Retinal pigment epithelial cell (primary cell): ENCODE measurements around the gene SNX17.

Experiments
- DNase-seq: peaks from one replicate; pipeline ENCODE4 v3.0.0-alpha.2; 2010; ENCODE audit warnings: low read depth
- H3K4me3 ChIP-seq: 2 replicates; pipeline ENCODE4 v1.5.1; 2011; ENCODE audit warnings: mild to moderate bottlenecking, low read length, control low read depth, moderate library complexity
- TF ChIP-seq, protein P1 (sequence below): conservative IDR thresholded peaks from 2 replicates; pipeline ENCODE4 v1.5.1; 2011; ENCODE audit warnings: low read depth, low read length, control low read depth, inconsistent platforms

SNX17 gene

DNA sequence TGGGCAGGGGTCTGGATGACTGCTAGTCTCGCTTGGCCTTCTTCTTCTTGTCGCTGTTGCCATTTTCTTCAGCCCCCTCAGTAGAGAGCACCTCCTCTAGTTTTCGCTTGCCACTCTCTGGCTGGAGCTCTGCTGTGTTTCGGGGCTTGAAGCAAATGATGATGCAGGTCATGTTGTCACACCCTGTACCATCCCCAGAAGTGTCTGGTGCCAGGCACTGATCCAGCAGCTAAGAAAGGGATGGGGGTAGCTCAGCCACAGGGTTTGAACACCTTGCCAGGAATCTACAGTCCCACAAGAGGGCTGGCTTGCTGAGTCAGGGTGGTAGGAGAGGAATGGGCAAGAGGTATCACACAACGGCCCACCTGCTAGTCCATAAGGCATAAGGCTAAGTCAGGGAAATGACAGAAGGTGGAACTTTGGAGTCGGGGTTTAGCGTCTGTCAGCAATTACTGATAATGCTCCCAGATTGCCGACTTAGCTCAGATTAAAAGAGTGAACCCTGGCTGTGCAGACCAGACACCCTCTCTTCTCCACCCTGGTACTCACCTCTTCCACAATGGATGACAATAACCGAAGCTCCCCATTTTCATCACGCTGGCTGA, 11.3 kb downstream of the SNX17 start:
- no peak for DNase-seq
- TF ChIP-seq, protein P1, sequence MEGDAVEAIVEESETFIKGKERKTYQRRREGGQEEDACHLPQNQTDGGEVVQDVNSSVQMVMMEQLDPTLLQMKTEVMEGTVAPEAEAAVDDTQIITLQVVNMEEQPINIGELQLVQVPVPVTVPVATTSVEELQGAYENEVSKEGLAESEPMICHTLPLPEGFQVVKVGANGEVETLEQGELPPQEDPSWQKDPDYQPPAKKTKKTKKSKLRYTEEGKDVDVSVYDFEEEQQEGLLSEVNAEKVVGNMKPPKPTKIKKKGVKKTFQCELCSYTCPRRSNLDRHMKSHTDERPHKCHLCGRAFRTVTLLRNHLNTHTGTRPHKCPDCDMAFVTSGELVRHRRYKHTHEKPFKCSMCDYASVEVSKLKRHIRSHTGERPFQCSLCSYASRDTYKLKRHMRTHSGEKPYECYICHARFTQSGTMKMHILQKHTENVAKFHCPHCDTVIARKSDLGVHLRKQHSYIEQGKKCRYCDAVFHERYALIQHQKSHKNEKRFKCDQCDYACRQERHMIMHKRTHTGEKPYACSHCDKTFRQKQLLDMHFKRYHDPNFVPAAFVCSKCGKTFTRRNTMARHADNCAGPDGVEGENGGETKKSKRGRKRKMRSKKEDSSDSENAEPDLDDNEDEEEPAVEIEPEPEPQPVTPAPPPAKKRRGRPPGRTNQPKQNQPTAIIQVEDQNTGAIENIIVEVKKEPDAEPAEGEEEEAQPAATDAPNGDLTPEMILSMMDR = no peak
- H3K4me3 ChIP-seq = no peak overlapping the region

DNA sequence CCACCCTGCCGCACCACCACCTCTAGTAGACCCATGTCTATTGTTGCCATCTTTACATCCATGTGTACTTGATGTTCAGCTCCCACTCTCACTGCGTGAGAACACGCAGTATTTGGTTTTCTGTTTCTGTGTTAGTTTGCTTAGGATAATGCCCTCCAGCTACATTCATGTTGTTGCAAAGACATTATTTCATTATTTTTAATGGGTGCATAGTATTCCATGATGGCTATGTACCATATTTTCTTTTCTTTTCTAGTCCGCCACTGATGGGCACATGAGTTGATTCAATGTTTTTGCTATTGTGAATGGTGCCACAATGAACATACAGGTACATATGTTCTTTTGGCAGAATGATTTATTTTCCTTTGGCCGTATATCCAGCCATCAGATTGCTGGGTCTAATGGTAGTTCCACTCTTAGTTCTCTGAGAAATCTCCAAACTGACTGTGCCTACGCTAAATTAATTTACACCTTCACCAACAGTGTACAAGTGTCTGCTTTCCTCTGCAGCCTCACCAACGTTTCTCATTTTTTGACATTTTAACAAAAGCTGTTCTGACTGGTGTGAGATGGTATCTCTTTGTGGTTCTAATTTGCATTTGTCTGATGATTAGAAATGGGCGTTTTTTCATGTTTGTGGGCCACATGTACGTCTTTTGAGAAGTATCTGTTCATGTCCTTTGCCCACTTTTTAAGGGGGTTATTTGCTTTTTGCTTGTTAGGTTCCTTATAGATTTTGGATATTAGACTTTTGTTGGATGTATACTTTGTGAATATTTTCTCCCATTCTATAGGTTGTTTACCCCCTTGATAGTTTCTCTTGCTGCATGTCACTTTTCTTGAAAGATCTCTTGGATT, 20.6 kb downstream of the SNX17 start:
- no peak overlapping the region for H3K4me3 ChIP-seq
- TF ChIP-seq, protein P1 = no peak
- no peak for DNase-seq

DNA sequence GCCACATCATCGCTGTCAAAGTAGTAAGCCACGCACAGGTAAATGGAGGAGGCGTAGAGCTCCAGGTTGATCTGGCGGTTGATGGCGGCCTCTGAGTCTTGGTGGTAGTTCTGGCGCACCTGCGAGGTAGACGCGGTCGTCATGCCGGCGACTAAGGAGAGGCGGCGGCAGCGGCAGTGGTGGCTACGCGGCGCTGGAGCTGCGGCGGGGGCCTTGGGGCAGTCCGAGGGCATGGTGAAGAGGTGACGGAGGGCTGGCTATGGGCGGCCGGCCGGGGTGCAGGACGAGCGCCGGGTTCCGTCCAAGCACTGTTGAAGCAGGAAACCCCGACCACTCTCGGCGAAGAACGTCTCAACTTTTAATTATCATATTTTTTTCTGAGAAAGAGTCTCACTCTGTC, 22.8 kb downstream of the SNX17 start:
- TF ChIP-seq, protein P1 = no peak
- no peak for DNase-seq
- no peak overlapping the region for H3K4me3 ChIP-seq

DNA sequence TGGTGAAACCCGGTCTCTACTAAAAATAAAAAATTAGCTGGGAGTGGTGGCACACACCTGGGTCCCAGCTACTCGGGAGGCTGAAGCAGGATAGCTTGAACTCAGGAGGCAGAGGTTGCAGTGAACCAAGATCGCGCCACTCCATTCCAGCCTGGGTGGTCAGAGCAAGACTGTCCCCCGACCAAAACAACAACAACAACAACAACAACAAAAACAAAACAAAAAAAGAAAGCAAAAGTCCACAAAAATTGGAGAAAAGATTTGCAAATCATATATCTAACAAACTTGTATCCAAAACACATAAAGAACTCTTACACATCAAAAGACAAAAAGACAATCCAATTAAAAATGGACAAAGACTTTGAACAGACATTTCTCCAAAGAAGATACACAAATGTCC, 28.5 kb downstream of the SNX17 start:
- DNase-seq = no peak
- TF ChIP-seq, protein P1 = no peak
- H3K4me3 ChIP-seq = no peak overlapping the region

DNA sequence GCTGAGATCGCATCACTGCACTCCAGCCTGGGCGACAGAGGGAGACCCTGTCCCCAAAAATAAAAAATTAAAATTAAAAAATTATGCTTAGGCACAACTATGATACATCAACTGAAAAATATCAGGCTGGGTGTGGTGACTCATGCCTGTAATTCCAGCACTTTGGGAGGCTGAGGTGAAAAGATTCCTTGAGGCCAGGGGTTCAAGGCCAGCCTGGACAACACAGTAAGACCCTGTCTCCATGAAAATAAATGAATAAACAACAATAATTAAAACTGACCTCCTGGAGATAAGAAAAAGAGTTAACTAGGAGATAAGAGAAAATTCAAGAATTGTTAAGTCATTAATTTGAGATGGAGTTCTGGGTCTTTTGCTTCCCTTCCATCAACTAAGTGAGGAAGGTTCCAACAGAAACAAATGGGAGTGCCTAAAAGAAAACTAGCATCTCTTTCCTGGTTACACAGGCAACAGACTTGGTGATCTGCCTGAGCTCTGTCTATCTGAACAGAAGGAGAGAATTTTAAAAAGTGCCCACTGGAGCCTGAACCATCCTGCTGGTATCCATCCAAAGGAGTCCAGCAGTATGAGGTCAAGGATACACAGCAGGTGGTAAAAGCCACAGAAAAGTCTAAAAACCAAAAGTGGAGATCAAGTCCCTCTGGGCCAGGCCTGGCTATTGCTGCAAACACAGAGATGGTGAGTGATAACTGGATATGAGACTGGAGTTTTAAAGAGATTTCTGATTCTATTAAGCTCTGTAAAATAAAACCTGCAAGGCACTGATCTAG, 30.1 kb downstream of the SNX17 start:
- H3K4me3 ChIP-seq = no peak overlapping the region
- no peak for DNase-seq
- TF ChIP-seq, protein P1 = no peak

DNA sequence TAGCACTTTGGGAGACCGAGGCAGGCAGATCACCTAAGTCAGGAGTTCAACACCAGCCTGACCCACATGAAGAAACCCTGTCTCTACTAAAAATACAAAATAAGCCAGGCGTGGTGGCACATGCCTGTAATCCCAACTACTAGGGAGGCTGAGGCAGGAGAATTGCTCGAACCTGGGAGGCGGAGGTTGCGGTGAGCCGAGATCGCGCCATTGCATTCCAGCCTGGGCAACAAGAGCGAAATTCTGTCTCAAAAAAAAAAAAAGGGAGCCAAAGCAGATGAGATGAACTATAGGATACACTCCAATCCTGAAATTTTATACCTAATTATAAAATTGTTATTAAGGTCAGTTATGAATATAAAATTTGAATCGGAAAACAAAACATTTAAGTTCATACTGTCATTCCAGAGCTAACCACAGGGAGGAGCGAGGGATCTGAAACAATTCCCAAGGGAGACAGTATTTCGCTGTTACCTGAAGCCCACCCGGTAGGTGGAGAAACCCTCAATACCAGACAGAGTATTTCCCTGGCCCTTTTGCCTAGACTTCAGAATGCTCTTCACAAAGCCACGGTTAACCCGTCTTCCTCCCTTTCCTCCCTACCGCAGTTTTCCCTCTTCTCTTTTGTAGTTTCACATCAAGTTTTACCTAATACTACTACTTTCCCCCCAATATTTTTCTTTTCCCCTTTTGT, 37.5 kb downstream of the SNX17 start:
- peak; percentile 26 for DNase-seq
- TF ChIP-seq, protein P1 = peak; percentile 69
- peak overlapping the region; percentile 87 for H3K4me3 ChIP-seq
